GM06990 (cell line): Measurements from ENCODE around the gene PBX3.

Source experiments
- DNase-seq: peaks from one replicate; pipeline ENCODE4 v3.0.0-alpha.2; 2011; ENCODE audit not compliant: insufficient read length; ENCODE audit errors: extremely low read depth
- H3K27me3 ChIP-seq: replicated peaks from 2 replicates; pipeline ENCODE4 v1.6.0; 2011; ENCODE audit warnings: low read length; ENCODE audit not compliant: control insufficient read depth, insufficient read depth
- H3K36me3 ChIP-seq: 2 replicates; pipeline ENCODE4 v1.5.1; 2011; ENCODE audit warnings: low read length; ENCODE audit not compliant: control insufficient read depth, insufficient read depth
- H3K4me3 ChIP-seq: replicated peaks from 2 replicates; pipeline ENCODE4 v1.5.1; 2011; ENCODE audit warnings: low read depth, mild to moderate bottlenecking, control low read depth, low read length
- TF ChIP-seq, protein P1 (sequence below): IDR thresholded peaks from 2 replicates; pipeline ENCODE4 v1.5.1; 2011; ENCODE audit warnings: low read length, control low read depth, mild to moderate bottlenecking, inconsistent platforms; ENCODE audit not compliant: insufficient read depth, poor library complexity, severe bottlenecking

The PBX3 gene

DNA sequence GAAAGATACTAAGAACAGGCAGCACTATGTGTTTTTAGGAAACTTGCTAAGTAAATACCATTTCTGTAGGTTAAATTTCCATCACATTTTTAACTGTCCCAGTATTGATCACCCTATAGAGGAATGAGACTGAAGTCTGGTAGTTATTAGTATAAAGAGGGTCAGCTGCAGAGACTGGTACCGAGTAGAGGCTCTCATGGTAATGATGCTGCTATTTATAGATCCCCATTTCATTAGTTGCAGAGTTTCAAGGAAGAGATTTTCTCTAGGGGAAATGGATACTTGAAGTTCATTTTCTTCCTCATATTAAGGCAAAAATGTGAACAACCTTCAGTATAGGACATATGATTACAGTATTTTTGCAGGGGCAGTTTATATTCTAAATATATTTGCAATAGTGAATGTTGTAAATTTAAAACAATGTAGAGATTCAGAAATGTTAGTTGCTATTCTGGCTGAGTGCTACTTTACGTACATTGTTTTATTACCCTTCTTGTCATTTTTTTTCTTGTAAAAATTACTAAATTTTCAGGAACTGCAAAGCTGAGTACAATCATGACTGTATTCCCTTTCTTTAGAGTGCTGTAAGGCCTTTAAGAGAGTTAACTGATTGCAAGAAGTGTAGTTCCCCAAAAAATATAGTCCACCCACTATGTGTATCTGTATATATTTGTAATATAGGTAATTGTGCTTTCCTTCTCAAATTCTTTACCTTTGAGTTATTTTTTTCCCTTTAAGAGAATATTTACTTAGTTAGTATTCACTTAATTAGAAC lies 14.7 kb downstream of the PBX3 start:
- H3K27me3 ChIP-seq, result no peaks in the 10 kb centered on the region
- no peaks in the 10 kb centered on the region for H3K36me3 ChIP-seq
- TF ChIP-seq, protein P1, sequence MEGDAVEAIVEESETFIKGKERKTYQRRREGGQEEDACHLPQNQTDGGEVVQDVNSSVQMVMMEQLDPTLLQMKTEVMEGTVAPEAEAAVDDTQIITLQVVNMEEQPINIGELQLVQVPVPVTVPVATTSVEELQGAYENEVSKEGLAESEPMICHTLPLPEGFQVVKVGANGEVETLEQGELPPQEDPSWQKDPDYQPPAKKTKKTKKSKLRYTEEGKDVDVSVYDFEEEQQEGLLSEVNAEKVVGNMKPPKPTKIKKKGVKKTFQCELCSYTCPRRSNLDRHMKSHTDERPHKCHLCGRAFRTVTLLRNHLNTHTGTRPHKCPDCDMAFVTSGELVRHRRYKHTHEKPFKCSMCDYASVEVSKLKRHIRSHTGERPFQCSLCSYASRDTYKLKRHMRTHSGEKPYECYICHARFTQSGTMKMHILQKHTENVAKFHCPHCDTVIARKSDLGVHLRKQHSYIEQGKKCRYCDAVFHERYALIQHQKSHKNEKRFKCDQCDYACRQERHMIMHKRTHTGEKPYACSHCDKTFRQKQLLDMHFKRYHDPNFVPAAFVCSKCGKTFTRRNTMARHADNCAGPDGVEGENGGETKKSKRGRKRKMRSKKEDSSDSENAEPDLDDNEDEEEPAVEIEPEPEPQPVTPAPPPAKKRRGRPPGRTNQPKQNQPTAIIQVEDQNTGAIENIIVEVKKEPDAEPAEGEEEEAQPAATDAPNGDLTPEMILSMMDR, result no peak
- no peak for DNase-seq
- H3K4me3 ChIP-seq, result no peak overlapping the region

DNA sequence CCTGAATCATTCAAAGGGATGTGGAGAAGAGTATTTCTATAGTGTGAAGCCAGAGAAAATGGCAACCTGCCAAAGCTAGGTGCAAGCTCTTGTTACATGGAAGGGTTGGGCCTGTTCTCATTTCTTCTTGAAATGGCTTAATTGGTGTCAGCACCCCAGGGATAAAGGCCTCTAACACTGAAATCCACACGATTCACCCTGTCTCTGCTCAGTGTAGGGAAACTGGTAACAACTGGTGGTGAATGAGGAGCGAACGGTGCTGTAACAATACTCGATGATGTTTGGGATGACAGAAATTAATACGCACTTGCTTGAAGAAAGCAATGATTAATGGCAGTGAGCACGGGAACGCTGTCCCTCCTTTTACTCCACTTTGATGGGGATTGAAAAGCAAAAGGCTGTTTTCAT lies 16.2 kb downstream of the PBX3 start:
- TF ChIP-seq, protein P1, result no peak
- no peak for DNase-seq
- no peaks in the 10 kb centered on the region for H3K36me3 ChIP-seq

DNA sequence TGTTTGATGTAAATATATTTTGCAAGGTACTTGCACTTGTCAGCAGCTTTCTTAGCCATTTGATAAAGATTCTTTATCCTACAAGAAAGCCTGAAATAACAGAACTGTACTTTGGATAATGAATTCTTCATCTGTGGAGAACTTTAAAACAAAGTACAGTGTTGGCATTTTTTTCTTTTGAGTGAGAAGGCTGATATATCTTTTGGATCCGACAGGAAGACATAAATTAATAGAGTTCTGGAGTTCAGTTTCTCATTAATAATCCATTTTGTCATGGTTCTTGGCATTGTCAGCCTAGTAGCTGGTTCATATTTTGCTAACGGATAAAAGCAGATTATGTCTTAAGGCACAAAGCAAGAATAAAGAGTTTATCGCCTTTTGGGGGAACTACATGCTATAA lies 17.0 kb downstream of the PBX3 start:
- DNase-seq, result no peak
- TF ChIP-seq, protein P1, result no peak
- Histone ChIP-seq H3K27me3 (no peaks in the 10 kb centered on the region), H3K36me3 (no peaks in the 10 kb centered on the region), H3K4me3 (no peak overlapping the region)

More for the DNA sequence above, 16.2 kb downstream of the PBX3 start:
- no peaks in the 10 kb centered on the region for H3K27me3 ChIP-seq
- H3K4me3 ChIP-seq, result no peak overlapping the region

DNA sequence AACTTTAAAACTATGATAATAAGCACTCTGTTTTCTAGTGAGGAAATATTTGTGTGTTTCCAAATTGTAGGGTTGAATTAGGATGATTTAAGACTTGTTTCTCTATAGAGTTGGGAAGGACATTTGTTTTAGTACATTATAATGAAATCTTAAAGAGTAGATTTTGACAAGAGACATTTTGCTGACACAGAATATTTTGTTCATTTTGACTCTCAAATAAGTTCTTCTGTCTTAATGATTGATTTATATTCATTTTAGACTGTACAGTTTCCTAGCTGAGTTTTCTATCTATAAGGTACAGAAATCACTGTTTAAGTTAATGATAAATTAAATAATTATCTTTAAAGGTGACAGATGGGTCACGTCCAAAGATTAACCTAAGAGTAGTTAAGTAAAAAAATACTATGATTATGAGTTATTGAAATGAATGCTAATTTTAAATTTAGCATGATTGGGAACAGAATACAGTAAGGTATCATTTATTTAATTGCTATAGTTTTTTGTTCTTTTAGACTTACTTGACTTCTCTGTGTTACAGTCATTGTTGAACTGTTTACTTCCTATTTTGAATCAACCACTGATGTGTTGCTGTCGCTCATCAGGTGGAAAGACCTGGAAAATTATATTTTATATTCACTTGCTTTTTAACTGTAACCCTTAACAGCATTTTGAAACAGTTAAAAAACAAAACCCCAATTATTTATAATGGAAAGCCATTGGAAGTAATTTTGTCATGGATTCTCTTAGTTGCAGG lies 19.5 kb downstream of the PBX3 start:
- no peaks in the 10 kb centered on the region for H3K36me3 ChIP-seq
- H3K27me3 ChIP-seq, result no peaks in the 10 kb centered on the region
- DNase-seq, result no peak
- TF ChIP-seq, protein P1, result no peak
- H3K4me3 ChIP-seq, result no peak overlapping the region

DNA sequence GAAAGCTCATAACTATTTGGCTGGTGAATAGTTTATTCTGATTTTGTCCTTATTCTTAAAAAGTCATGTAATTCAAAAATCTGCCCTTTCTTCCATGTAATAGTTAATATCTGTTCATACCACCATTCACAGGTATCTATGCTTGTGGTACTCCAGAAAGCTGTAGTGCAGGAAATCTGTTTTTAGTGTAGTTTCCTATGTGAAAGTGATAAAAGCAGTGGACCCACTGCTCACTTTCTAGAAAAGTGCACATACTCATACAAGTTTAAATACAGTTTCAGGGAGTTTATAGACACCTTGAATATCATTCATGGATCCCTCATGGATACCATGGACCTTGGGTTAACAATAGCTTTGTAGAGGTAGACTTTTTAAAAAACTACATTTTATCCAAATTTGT lies 20.2 kb downstream of the PBX3 start:
- Histone ChIP-seq H3K36me3 (no peaks in the 10 kb centered on the region), H3K27me3 (no peaks in the 10 kb centered on the region), H3K4me3 (no peak overlapping the region)
- TF ChIP-seq, protein P1, result no peak
- no peak for DNase-seq
